Measurements from ENCODE around the gene ZNF280A. TPM values are rescaled to one million over a fixed set of nuclear protein-coding genes. Genes with fewer than 3 reads are reported as not detected.
"Not testable (repeated sequence)": the region's sequence is repeated elsewhere in the genome, so short reads cannot be mapped to it uniquely, and the experiment has no call there.

Gene ZNF280A
- total RNA-seq, 1 experiment from 2014 or later = not detected

DNA sequence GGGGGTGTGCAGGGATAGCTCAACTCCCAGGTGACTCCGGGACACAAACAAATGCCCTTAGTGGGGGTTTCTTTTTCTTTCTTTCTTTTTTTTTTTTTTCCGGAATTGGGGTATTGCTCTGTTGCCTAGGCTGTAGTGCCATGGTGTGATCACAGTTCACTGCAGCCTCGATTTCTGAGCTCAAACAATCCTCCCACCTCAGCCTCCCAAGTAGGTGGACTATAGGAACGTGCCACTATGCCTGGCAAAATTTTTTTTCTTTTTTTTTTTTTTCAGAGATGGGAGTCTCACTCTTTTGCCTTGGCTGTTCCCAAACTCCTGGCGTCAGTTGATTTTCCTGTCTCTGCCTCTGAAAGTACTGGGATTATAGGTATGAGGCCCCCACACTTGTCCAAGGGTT lies 13.8 kb upstream of the ZNF280A start:
- ChIA-PET POLR2A (ENCODE audit: unreplicated experiment) (no interaction called here), CTCF (no interaction called here)
- H3K79me2 ChIP-seq (ENCODE audit: low read length) = no peaks in the 10 kb centered on the region
- TF ChIP-seq, protein P1, sequence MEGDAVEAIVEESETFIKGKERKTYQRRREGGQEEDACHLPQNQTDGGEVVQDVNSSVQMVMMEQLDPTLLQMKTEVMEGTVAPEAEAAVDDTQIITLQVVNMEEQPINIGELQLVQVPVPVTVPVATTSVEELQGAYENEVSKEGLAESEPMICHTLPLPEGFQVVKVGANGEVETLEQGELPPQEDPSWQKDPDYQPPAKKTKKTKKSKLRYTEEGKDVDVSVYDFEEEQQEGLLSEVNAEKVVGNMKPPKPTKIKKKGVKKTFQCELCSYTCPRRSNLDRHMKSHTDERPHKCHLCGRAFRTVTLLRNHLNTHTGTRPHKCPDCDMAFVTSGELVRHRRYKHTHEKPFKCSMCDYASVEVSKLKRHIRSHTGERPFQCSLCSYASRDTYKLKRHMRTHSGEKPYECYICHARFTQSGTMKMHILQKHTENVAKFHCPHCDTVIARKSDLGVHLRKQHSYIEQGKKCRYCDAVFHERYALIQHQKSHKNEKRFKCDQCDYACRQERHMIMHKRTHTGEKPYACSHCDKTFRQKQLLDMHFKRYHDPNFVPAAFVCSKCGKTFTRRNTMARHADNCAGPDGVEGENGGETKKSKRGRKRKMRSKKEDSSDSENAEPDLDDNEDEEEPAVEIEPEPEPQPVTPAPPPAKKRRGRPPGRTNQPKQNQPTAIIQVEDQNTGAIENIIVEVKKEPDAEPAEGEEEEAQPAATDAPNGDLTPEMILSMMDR (conservative IDR thresholded peaks at IDR 0.05; ENCODE audit: low read depth, low read length) = no peak
- no peak for TF ChIP-seq EZH2phosphoT487 (IDR thresholded peaks at IDR 0.05; ENCODE audit: borderline replicate concordance, low read length)
- TF ChIP-seq EZH2 (IDR thresholded peaks at IDR 0.05; ENCODE audit: low read length, unreplicated experiment) = no peak
- H3K9me2 ChIP-seq (replicated peaks; ENCODE audit: low read length) = no peaks in the 10 kb centered on the region
- no peak overlapping the region for H2AFZ ChIP-seq (ENCODE audit: low read length)
- H4K20me1 ChIP-seq (ENCODE audit: low read length) = no peaks in the 10 kb centered on the region
- no peaks in the 10 kb centered on the region for H3K9me3 ChIP-seq (ENCODE audit: low read length)
- intact Hi-C loops (cut with micrococcal nuclease) = no loop called here
- no peaks in the 10 kb centered on the region for H3K4me1 ChIP-seq (ENCODE audit: insufficient read depth, low read length)
- H3K4me2 ChIP-seq (ENCODE audit: low read length) = no peak overlapping the region
- no peaks in the 10 kb centered on the region for H3K27me3 ChIP-seq (ENCODE audit: low read length)
- no peaks in the 10 kb centered on the region for H3K36me3 ChIP-seq (ENCODE audit: low read depth, low read length)
- ATAC-seq = no peak
- no peaks in the 10 kb centered on the region for H3F3A ChIP-seq (ENCODE audit: low read length, unreplicated experiment)
- DNase-seq = no peak
- BruUV-seq (replicated peaks) = no TSS peak
- H3K27ac ChIP-seq (ENCODE audit: low read length) = no peak overlapping the region
- no peak overlapping the region for H3K9ac ChIP-seq (ENCODE audit: low read length)
- no peak overlapping the region for H3K4me3 ChIP-seq (ENCODE audit: low read length)

DNA sequence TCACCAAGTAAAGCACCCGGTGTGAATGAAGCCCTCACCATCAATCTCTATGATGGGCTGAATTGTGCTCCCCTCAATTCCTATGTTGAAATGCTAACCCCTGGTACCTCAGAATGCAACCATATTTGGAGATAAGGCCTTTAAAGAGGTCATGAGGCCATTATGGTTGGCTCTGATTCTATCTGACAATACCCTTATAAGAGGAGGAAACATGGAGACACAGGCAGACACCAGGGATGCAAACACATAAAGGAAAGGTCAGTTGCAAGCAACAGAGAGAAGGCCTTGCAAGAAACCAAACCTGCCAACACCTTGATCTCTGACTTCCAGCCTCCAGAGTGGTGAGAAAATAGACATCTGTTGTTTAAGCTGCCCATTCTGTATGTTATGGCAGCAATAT lies 13.3 kb upstream of the ZNF280A start:
- CTCF ChIA-PET = no interaction called here
- H3K27ac ChIP-seq (ENCODE audit: low read length) = no peak overlapping the region
- no peaks in the 10 kb centered on the region for H3K9me2 ChIP-seq (replicated peaks; ENCODE audit: low read length)
- H3K4me3 ChIP-seq (ENCODE audit: low read length) = no peak overlapping the region
- H3K9ac ChIP-seq (ENCODE audit: low read length) = no peak overlapping the region
- H2AFZ ChIP-seq (ENCODE audit: low read length) = no peak overlapping the region
- DNase-seq = no peak
- no peaks in the 10 kb centered on the region for H3F3A ChIP-seq (ENCODE audit: low read length, unreplicated experiment)
- H3K9me3 ChIP-seq (ENCODE audit: low read length) = no peaks in the 10 kb centered on the region
- H3K4me2 ChIP-seq (ENCODE audit: low read length) = no peak overlapping the region
- POLR2A ChIA-PET (ENCODE audit: unreplicated experiment) = no interaction called here
- no peak for ATAC-seq
- intact Hi-C loops (cut with micrococcal nuclease) = no loop called here
- no TSS peak for BruUV-seq (replicated peaks)
- H3K27me3 ChIP-seq (ENCODE audit: low read length) = no peaks in the 10 kb centered on the region
- no peaks in the 10 kb centered on the region for H3K36me3 ChIP-seq (ENCODE audit: low read depth, low read length)
- H3K4me1 ChIP-seq (ENCODE audit: insufficient read depth, low read length) = no peaks in the 10 kb centered on the region
- no peaks in the 10 kb centered on the region for H4K20me1 ChIP-seq (ENCODE audit: low read length)
- no peak for TF ChIP-seq EZH2 (IDR thresholded peaks at IDR 0.05; ENCODE audit: low read length, unreplicated experiment)
- TF ChIP-seq, protein P1 (conservative IDR thresholded peaks at IDR 0.05; ENCODE audit: low read depth, low read length) = no peak
- no peak for TF ChIP-seq EZH2phosphoT487 (IDR thresholded peaks at IDR 0.05; ENCODE audit: borderline replicate concordance, low read length)
- no peaks in the 10 kb centered on the region for H3K79me2 ChIP-seq (ENCODE audit: low read length)

DNA sequence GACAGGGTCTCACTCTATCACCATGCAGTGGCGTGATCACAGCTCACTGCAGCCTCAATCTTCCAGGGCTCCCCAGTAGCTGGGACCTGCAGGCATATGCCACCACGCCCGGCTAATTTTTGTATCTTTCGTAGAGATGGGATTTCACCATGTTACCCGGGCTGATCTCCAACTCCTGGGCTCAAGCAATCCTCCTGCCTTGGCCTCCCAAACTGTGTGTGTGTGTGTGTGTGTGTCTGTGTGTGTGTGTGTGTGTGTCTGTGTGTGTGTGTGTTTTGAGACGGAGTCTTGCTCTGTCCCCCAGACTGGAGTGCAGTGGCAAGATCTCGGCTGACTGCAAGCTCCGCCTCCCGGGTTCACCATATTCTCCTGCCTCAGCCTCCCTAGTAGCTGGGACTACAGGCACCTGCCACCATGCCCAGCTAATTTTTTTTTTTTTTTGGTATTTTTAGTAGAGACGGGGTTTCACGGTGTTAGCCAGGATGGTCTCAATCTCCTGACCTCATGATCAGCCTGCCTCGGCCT lies 12.5 kb upstream of the ZNF280A start:
- intact Hi-C loops (cut with micrococcal nuclease); DNase-seq; H2AFZ ChIP-seq (ENCODE audit: low read length); H3K27me3 ChIP-seq (ENCODE audit: low read length); H3K9me2 ChIP-seq (replicated peaks; ENCODE audit: low read length); H4K20me1 ChIP-seq (ENCODE audit: low read length); H3K9me3 ChIP-seq (ENCODE audit: low read length); BruUV-seq (replicated peaks); H3K27ac ChIP-seq (ENCODE audit: low read length); H3K36me3 ChIP-seq (ENCODE audit: low read depth, low read length); H3K9ac ChIP-seq (ENCODE audit: low read length); H3K4me3 ChIP-seq (ENCODE audit: low read length); CTCF ChIA-PET; H3K4me2 ChIP-seq (ENCODE audit: low read length); POLR2A ChIA-PET (ENCODE audit: unreplicated experiment); H3K4me1 ChIP-seq (ENCODE audit: insufficient read depth, low read length); ATAC-seq; H3F3A ChIP-seq (ENCODE audit: low read length, unreplicated experiment); H3K79me2 ChIP-seq (ENCODE audit: low read length): not testable (repeated sequence)

All from PC-3 (cell line).